ENCODE measurements around the gene SPINK2. TPM values are rescaled to one million over a fixed set of nuclear protein-coding genes. Genes with fewer than 3 reads are reported as not detected.

Gene SPINK2
- total and polyA plus RNA-seq, 2 of the 8 experiments (the other 6 are each of a cell fraction or from before 2014, with no cell fraction given), result 0.89 to 1.4 TPM

DNA sequence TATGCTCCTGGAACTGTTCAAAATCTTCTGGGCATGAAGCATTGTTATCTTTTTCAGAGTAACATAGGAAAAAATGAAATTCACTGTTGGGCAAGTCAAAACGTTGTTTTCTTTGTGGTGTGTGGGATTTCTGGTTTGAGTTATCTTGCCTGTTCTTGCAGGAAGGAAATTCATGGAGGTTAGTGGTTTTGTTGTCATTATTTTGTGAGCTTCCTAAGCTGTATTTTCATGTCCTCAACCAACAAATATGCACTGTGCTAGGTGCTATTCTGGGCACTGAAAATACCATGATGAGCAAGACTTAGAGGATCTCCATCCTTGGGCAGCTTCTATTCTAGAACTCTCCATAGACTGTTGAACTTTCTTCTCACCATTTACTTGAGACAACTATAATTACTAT lies 16.9 kb downstream of the SPINK2 start (continued):
- TF ChIP-seq BRCA1 (IDR thresholded peaks at IDR 0.05; ENCODE audit: low read depth, low read length) (no peak), GABPA (IDR thresholded peaks at IDR 0.05; ENCODE audit: borderline replicate concordance, insufficient read depth, low read length) (no peak), SP1 (IDR thresholded peaks at IDR 0.05; ENCODE audit: low read depth, low read length) (no peak), RAD21 (IDR thresholded peaks at IDR 0.05 in 1 of 2, conservative IDR thresholded peaks at IDR 0.05 in 1 of 2; ENCODE audit: low read depth in 2 of 2, low read length in 2 of 2) (no peak), CHD1 (IDR thresholded peaks at IDR 0.05; ENCODE audit: low read depth, low read length) (no peak)
- TF ChIP-seq, protein P1, sequence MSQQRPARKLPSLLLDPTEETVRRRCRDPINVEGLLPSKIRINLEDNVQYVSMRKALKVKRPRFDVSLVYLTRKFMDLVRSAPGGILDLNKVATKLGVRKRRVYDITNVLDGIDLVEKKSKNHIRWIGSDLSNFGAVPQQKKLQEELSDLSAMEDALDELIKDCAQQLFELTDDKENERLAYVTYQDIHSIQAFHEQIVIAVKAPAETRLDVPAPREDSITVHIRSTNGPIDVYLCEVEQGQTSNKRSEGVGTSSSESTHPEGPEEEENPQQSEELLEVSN (IDR thresholded peaks at IDR 0.05), result no peak

All from H1 (cell line).